ENCODE measurements around the gene ZNF445. TPM values are rescaled to one million over a fixed set of nuclear protein-coding genes. Genes with fewer than 3 reads are reported as not detected.

The ZNF445 gene
- total and polyA plus RNA-seq, 2 donors (not counting 3 experiments of a cell fraction or from before 2014, with no cell fraction given), result 2.3 to 17.8 TPM

- Histone ChIP-seq H3K9ac (replicated peaks; ENCODE audit: extremely low read depth, insufficient read depth, low read length) (no peak overlapping the region), H3K79me2 (ENCODE audit: control insufficient read depth, insufficient read depth, low read length) (no peaks in the 10 kb centered on the region), H3K4me1 (ENCODE audit: control insufficient read depth, extremely low read depth, insufficient read depth, low read length) (no peaks in the 10 kb centered on the region), H3K4me3 (replicated peaks in 1 of 3; ENCODE audit: insufficient read depth in 1 of 3, low read depth in 1 of 3, low read length in 3 of 3) (no peak overlapping the region), H2AFZ (ENCODE audit: low read depth, low read length) (no peak overlapping the region), H3K36me3 (ENCODE audit: control insufficient read depth in 2 of 2, extremely low read depth in 1 of 2, insufficient read depth in 2 of 2, low read length in 2 of 2) (peaks cover 0 to 2% of the 10 kb centered on the region in 2 experiments), H3K9me1 (replicated peaks; ENCODE audit: control insufficient read depth, extremely low read depth, insufficient read depth, low read length) (no peaks in the 10 kb centered on the region), H3K9me3 (replicated peaks; ENCODE audit: control insufficient read depth, insufficient read depth, low read length) (no peaks in the 10 kb centered on the region), H3K4me2 (ENCODE audit: insufficient read depth, low read length) (no peak overlapping the region), H4K20me1 (replicated peaks; ENCODE audit: control insufficient read depth, extremely low read depth, insufficient read depth, low read length) (no peaks in the 10 kb centered on the region), H3K27ac (ENCODE audit: insufficient read depth, low read depth, low read length) (no peak overlapping the region), H3K27me3 (ENCODE audit: control insufficient read depth in 2 of 2, insufficient read depth in 2 of 2, low read length in 2 of 2) (no peaks in the 10 kb centered on the region)
- dilution Hi-C loops (cut with MboI; ENCODE audit: extremely low pct_ligation_motif_present, low sequenced_read_pairs), result no loop called here
- intact Hi-C loops (cut with micrococcal nuclease), result no loop called here
- POLR2A ChIA-PET, result no interaction called here
- CTCF ChIA-PET, result no interaction called here
- TF ChIP-seq GATA2 (IDR thresholded peaks at IDR 0.05; ENCODE audit: insufficient read depth, insufficient read length, low read depth, low read length) (no peak), MYC (IDR thresholded peaks at IDR 0.05; ENCODE audit: low read depth, low read length) (no peak), EZH2 (IDR thresholded peaks at IDR 0.05; ENCODE audit: borderline replicate concordance, low read depth, low read length, severe bottlenecking) (no peak), POLR2AphosphoS5 (IDR thresholded peaks at IDR 0.05; ENCODE audit: insufficient read depth, low read depth, low read length) (no peak), POLR2A (IDR thresholded peaks at IDR 0.05; ENCODE audit: low read depth, low read length) (no peak), FOS (IDR thresholded peaks at IDR 0.05; ENCODE audit: borderline replicate concordance, insufficient read depth, low read length) (no peak), JUN (IDR thresholded peaks at IDR 0.05; ENCODE audit: borderline replicate concordance, insufficient read depth, insufficient read length, low read depth) (no peak)
- TF ChIP-seq, protein P1, sequence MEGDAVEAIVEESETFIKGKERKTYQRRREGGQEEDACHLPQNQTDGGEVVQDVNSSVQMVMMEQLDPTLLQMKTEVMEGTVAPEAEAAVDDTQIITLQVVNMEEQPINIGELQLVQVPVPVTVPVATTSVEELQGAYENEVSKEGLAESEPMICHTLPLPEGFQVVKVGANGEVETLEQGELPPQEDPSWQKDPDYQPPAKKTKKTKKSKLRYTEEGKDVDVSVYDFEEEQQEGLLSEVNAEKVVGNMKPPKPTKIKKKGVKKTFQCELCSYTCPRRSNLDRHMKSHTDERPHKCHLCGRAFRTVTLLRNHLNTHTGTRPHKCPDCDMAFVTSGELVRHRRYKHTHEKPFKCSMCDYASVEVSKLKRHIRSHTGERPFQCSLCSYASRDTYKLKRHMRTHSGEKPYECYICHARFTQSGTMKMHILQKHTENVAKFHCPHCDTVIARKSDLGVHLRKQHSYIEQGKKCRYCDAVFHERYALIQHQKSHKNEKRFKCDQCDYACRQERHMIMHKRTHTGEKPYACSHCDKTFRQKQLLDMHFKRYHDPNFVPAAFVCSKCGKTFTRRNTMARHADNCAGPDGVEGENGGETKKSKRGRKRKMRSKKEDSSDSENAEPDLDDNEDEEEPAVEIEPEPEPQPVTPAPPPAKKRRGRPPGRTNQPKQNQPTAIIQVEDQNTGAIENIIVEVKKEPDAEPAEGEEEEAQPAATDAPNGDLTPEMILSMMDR (IDR thresholded peaks at IDR 0.05; ENCODE audit: extremely low read depth in 1 of 2, insufficient read depth in 1 of 2, low read depth in 1 of 2, low read length in 2 of 2), result no peak
- TF ChIP-seq, protein P2, sequence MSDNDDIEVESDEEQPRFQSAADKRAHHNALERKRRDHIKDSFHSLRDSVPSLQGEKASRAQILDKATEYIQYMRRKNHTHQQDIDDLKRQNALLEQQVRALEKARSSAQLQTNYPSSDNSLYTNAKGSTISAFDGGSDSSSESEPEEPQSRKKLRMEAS (IDR thresholded peaks at IDR 0.05; ENCODE audit: insufficient read depth, insufficient read length), result no peak
- no peak for FAIRE-seq
- DNase-seq (ENCODE audit: low read depth, low spot score), result no peak
- BruUV-seq (replicated peaks), result no TSS peak
Measured at GRCh38 chr3:44396200-44397171, 81.0 kb downstream of the ZNF445 start.

Data from endothelial cell of umbilical vein (primary cell).